Epithelial cell of esophagus (primary cell): Measurements from ENCODE around the gene APBA2.

Experiments used
- DNase-seq: peaks from one replicate; pipeline ENCODE4 v3.0.0; 2010; ENCODE audit warnings: low read depth
- H3K4me3 ChIP-seq: 2 replicates; pipeline ENCODE4 v1.5.1; 2011; ENCODE audit warnings: mild to moderate bottlenecking, low read length, control low read depth
- TF ChIP-seq, protein P1 (sequence below): IDR thresholded peaks from 2 replicates; pipeline ENCODE4 v1.5.1; 2011; ENCODE audit warnings: low read depth, mild to moderate bottlenecking, low read length, control low read depth, inconsistent platforms; ENCODE audit not compliant: insufficient read depth; ENCODE audit errors: missing control alignments

Gene APBA2

DNA sequence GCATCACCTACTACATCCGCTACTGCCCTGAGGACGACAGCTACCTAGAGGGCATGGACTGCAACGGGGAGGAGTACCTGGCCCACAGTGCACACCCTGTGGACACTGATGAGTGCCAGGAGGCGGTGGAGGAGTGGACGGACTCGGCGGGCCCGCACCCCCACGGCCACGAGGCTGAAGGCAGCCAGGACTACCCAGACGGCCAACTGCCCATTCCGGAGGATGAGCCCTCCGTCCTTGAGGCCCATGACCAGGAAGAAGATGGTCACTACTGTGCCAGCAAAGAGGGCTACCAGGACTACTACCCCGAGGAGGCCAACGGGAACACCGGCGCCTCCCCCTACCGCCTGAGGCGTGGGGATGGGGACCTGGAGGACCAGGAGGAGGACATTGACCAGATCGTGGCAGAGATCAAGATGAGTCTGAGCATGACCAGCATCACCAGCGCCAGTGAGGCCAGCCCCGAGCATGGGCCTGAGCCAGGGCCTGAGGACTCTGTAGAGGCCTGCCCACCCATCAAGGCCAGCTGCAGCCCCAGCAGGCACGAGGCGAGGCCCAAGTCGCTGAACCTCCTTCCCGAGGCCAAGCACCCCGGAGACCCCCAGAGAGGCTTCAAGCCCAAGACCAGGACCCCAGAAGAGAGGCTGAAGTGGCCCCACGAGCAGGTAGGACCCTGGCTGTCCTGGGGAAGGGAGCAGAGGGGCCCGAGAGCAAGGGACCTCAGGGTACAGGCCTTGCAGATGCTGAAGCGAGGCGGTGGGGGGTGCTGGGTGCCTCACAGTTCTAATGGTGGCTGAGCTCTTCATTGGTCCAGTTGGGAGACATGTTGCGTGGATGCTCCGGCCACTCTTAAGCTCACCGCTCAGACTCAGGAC lies 168.6 kb downstream of the APBA2 start:
- H3K4me3 ChIP-seq, result no peak overlapping the region
- no peak for DNase-seq
- TF ChIP-seq, protein P1, sequence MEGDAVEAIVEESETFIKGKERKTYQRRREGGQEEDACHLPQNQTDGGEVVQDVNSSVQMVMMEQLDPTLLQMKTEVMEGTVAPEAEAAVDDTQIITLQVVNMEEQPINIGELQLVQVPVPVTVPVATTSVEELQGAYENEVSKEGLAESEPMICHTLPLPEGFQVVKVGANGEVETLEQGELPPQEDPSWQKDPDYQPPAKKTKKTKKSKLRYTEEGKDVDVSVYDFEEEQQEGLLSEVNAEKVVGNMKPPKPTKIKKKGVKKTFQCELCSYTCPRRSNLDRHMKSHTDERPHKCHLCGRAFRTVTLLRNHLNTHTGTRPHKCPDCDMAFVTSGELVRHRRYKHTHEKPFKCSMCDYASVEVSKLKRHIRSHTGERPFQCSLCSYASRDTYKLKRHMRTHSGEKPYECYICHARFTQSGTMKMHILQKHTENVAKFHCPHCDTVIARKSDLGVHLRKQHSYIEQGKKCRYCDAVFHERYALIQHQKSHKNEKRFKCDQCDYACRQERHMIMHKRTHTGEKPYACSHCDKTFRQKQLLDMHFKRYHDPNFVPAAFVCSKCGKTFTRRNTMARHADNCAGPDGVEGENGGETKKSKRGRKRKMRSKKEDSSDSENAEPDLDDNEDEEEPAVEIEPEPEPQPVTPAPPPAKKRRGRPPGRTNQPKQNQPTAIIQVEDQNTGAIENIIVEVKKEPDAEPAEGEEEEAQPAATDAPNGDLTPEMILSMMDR, result no peak

DNA sequence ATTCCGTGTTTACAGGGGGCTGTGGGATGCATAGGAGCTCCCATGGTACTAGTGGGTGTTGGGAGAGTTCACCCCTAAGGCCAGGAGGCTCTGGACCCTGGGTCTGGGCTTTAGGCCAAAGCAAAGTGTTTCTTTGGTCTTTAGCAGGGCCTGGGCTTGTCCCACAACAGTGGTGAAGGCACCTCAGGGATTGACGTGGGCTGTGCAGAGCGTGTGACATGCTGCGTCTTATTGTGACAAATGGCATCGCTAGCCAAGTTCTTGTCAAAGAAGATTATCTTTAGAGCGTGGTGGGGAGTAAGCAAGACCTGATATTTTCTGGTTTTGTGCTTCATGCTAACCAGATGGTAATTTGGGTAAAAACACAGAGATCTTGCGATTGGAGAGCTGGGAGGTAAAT lies 170.1 kb downstream of the APBA2 start:
- TF ChIP-seq, protein P1, result no peak
- DNase-seq, result no peak
- H3K4me3 ChIP-seq, result no peak overlapping the region

DNA sequence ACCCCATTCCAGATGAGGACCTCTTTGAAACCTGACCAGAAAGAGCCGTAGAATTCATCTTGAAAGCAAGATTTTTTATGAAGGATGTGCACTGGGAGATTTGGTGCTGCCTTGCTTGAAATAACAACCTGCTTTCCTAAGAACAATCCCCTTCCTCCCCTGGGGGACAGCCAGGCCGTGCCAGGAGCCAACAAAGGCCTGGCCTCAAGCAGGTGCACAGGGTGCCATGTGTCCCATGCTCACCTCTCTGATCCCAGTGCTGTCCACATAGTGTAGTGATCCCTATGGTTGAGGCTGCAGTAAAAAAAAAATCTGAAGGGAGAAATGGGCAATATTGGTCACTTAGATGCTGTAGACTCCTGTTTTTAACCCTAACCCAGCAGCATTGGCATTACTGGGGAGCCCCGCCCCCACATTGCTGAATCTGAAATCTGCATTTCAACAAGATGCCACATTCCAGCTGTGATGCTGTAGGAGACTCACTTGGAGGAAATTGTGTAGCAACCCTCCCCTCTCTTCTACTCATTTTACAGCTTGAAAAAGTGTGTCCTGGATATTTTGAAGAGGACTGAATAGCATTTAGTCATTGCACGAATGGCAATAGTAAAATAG lies 171.2 kb downstream of the APBA2 start:
- TF ChIP-seq, protein P1, result no peak
- DNase-seq, result no peak

DNA sequence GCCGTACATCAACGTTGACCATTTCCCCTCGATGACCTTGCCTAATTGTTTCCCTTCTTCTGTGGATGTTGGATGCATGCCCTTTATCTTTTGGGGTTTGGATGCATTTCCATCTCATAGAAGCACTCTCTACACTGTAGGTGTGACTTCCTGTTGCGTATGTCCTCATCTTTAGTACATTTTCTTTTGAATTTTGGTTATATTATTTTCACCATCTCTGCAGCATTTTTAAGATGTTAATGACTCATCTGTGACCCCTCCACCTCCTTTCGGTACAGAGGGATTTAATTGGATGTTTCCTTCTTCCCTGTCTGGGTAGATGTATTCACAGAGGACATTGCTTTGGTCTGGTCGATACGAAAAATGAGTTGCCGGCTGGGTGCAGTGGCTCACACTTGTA lies 172.1 kb downstream of the APBA2 start:
- TF ChIP-seq, protein P1, result no peak
- no peak for DNase-seq
- no peak overlapping the region for H3K4me3 ChIP-seq

More for the DNA sequence above, 171.2 kb downstream of the APBA2 start:
- no peak overlapping the region for H3K4me3 ChIP-seq

DNA sequence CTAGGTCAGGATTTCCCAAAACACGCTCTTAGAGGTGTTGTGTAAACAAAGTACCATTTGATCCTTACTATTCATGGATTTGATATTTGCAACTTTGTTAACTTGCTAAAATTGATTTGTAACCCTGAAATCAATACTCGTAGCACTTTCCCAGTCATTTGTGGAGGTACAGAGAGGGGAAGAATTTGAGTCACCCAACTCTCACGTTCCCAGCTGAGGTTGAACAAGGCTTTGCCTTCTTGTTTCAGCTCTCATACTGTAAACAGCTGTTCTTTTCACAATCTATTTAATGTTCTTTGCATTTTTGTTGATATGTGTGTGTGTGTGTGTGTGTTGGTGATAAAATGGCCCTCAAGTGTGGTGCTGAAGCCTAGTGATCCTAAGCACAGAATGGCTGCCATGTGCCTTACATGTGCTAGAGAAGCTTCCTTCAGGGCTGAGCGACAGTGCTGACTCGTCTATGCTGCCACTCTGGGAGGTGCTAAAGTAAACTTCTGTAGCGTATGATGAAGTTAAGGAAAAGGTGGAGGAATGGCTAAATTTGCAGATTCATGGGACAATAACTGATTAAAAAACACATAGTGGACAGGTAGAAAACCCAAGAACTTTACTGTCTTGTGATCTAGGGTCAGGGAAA lies 173.2 kb downstream of the APBA2 start:
- DNase-seq, result no peak
- TF ChIP-seq, protein P1, result no peak
- H3K4me3 ChIP-seq, result no peak overlapping the region

DNA sequence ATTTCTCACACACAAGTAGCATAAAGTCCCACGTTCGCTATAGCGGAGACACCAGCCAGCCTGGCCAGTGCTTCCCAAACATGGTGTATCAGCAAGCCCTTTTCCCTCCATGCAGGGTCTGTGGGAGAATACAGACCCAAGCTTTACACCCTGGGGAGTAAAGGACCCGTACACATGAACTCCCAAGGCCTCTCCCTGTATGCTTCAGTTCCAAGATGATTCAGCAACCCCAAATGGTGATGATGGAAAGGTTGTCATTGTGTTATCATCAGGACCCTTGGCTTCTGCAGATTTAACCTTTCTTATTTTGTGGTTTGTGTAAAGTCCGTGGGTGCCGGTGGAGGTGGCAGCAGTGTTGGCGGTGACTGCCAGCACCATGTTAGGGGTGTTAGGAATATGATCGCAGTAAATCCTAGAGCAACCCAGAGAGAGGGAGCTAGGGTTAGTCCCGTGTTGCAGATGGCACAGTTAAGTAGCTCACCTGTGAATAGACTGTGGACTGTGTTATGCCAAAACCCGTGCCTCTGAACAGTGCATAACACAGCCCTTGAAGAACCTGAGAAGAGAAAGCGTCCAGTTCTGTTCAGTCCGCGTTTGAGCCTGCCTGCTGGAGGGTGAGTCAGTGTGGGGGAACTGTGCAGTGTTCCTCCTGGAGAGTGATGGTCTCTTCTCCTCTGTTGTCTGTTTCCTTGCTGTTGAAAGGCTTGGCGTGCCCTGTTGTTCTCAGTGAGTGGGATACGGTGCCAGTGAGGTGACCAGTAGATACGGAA lies 174.3 kb downstream of the APBA2 start:
- DNase-seq, result no peak
- TF ChIP-seq, protein P1, result no peak

More for the DNA sequence above, 174.3 kb downstream of the APBA2 start:
- no peak overlapping the region for H3K4me3 ChIP-seq
